Breast epithelium (tissue), 4 donors: Measurements from ENCODE around the gene AOAH. TPM values are rescaled to one million over a fixed set of nuclear protein-coding genes. Genes with fewer than 3 reads are reported as not detected.

Experiments
- DNase-seq, 2 donors: peaks; one replicate each; pipeline ENCODE4 v3.0.0-alpha.2; 2019; ENCODE audit warnings: low spot score in 2 of 2
- H3K27ac ChIP-seq, 2 donors: fragments of 200-600 bp; sonication (generic) in 1 of 2; one replicate each; pipeline ENCODE4 v1.5.1; 2016 to 2019; ENCODE audit warnings: mild to moderate bottlenecking in 1 of 2
- H3K27me3 ChIP-seq, 2 donors: fragments of 200-600 bp; sonication (generic) in 1 of 2; one replicate each; pipeline versions ENCODE4 v1.5.1 to v1.6.0; 2017 to 2019; ENCODE audit warnings: control low read depth in 1 of 2, mild to moderate bottlenecking in 1 of 2
- H3K36me3 ChIP-seq: fragments of 200-600 bp; one replicate; pipeline ENCODE4 v1.5.1; 2019
- H3K4me1 ChIP-seq, 2 donors: fragments of 200-600 bp; sonication (generic); one replicate each; pipeline ENCODE4 v1.5.1; 2016 to 2019; ENCODE audit warnings: control low read depth in 1 of 2
- H3K4me3 ChIP-seq, 3 donors: fragments of 200-600 bp; sonication (generic); 1 replicate in 2 of 3; 2 replicates in 1 of 3; pipeline ENCODE4 v1.5.1; 2016 to 2019; ENCODE audit warnings: mild to moderate bottlenecking in 3 of 3, moderate library complexity in 2 of 3
- H3K9me3 ChIP-seq, 2 donors: fragments of 200-600 bp; sonication (generic) in 1 of 2; one replicate each; pipeline ENCODE4 v1.5.1; 2016 to 2019; ENCODE audit warnings: control low read depth in 1 of 2
- CTCF ChIP-seq, 3 donors: fragments of 450-650 bp; IDR thresholded peaks; one replicate each; pipeline ENCODE4 v1.5.1; 2016 to 2017; ENCODE audit warnings: antibody characterized with exemption in 3 of 3, mild to moderate bottlenecking in 3 of 3, moderate library complexity in 3 of 3
- POLR2A ChIP-seq: fragments of 450-650 bp; IDR thresholded peaks from one replicate; pipeline ENCODE4 v1.6.1; 2016; ENCODE audit warnings: antibody characterized with exemption, mild to moderate bottlenecking, moderate library complexity
- POLR2AphosphoS5 ChIP-seq, 3 donors: sonication (generic); formaldehyde crosslinking; IDR thresholded peaks; one replicate each; pipeline ENCODE4 v1.6.1; 2017; ENCODE audit warnings: antibody characterized with exemption in 3 of 3
- intact Hi-C: fragments of 100-400 bp; cut with DNase I; formaldehyde crosslinking; loops from one replicate; pipeline ENCODE4 v1.15.1; 2023; ENCODE audit warnings: low total_unique reads
- total RNA-seq, 3 donors: library from RNA; depleted of rRNA; stranded (reverse); fragments of >200 nt; gene quantifications; one replicate each; pipeline ENCODE4 v1.1.0, GENCODE V29; 2016

The AOAH gene
- total RNA-seq, 3 donors from 2014 or later: 4.6 to 13.3 (median 10.8) TPM

- Histone ChIP-seq H3K4me3 (no peak overlapping the region), H3K36me3 (no peaks in the 10 kb centered on the region), H3K9me3 (no peaks in the 10 kb centered on the region), H3K4me1 (no peaks in the 10 kb centered on the region), H3K27ac (no peak overlapping the region), H3K27me3 (no peaks in the 10 kb centered on the region)
- intact Hi-C loops: no loop called here
- no peak for DNase-seq
- TF ChIP-seq CTCF (IDR thresholded peaks at IDR 0.05): no peak
- TF ChIP-seq POLR2AphosphoS5 (IDR thresholded peaks at IDR 0.05): no peak
- TF ChIP-seq POLR2A: no peak
These were observed 89.2 kb downstream of the AOAH start for GRCh38 chr7:36635091-36635490.

GRCh38 chr7:36633377-36633776, 90.9 kb downstream of the AOAH start:
- intact Hi-C loops: loop anchor here (5.0 kb wide), 1 partner anchor 549 kb away; no protein-coding TSS in a partner anchor
- no peaks in the 10 kb centered on the region for H3K36me3 ChIP-seq
- TF ChIP-seq CTCF (IDR thresholded peaks at IDR 0.05): no peak
- TF ChIP-seq POLR2A: no peak
- no peaks in the 10 kb centered on the region for H3K27me3 ChIP-seq
- no peak overlapping the region for H3K4me3 ChIP-seq
- no peak overlapping the region for H3K27ac ChIP-seq
- H3K9me3 ChIP-seq: no peaks in the 10 kb centered on the region
- H3K4me1 ChIP-seq: no peaks in the 10 kb centered on the region
- no peak for DNase-seq

GRCh38 chr7:36630112-36630650, 94.1 kb downstream of the AOAH start:
- intact Hi-C loops: loop anchor here (5.0 kb wide), 1 partner anchor 552 kb away; no protein-coding TSS in a partner anchor
- no peak overlapping the region for H3K27ac ChIP-seq

GRCh38 chr7:36629351-36629750, 94.9 kb downstream of the AOAH start:
- TF ChIP-seq CTCF (IDR thresholded peaks at IDR 0.05) (no peak), POLR2A (no peak), POLR2AphosphoS5 (IDR thresholded peaks at IDR 0.05) (no peak)
- no peaks in the 10 kb centered on the region for H3K36me3 ChIP-seq
- H3K4me3 ChIP-seq: no peak overlapping the region
- H3K27me3 ChIP-seq: no peaks in the 10 kb centered on the region
- no peaks in the 10 kb centered on the region for H3K9me3 ChIP-seq
- intact Hi-C loops: no loop called here
- no peak for DNase-seq
- no peak overlapping the region for H3K27ac ChIP-seq
- no peaks in the 10 kb centered on the region for H3K4me1 ChIP-seq

More at GRCh38 chr7:36630112-36630650, 94.1 kb downstream of the AOAH start:
- Histone ChIP-seq H3K27me3 (no peaks in the 10 kb centered on the region), H3K4me3 (no peak overlapping the region), H3K9me3 (no peaks in the 10 kb centered on the region), H3K36me3 (no peaks in the 10 kb centered on the region), H3K4me1 (no peaks in the 10 kb centered on the region)
- no peak for DNase-seq
- TF ChIP-seq CTCF (IDR thresholded peaks at IDR 0.05) (no peak), POLR2A (no peak), POLR2AphosphoS5 (IDR thresholded peaks at IDR 0.05) (no peak)

- Histone ChIP-seq H3K9me3 (no peaks in the 10 kb centered on the region), H3K4me1 (no peaks in the 10 kb centered on the region), H3K27me3 (no peaks in the 10 kb centered on the region), H3K4me3 (no peak overlapping the region), H3K36me3 (no peaks in the 10 kb centered on the region), H3K27ac (no peak overlapping the region)
- DNase-seq: no peak
- intact Hi-C loops: no loop called here
- TF ChIP-seq POLR2A (no peak), POLR2AphosphoS5 (IDR thresholded peaks at IDR 0.05) (no peak), CTCF (IDR thresholded peaks at IDR 0.05) (no peak)
These were observed 96.5 kb downstream of the AOAH start for GRCh38 chr7:36627836-36628235.
